ENCODE results near the gene PHKG2.
"Not testable (repeated sequence)": the region's sequence is repeated elsewhere in the genome, so short reads cannot be mapped to it uniquely, and the experiment has no call there.

Gene PHKG2, protein sequence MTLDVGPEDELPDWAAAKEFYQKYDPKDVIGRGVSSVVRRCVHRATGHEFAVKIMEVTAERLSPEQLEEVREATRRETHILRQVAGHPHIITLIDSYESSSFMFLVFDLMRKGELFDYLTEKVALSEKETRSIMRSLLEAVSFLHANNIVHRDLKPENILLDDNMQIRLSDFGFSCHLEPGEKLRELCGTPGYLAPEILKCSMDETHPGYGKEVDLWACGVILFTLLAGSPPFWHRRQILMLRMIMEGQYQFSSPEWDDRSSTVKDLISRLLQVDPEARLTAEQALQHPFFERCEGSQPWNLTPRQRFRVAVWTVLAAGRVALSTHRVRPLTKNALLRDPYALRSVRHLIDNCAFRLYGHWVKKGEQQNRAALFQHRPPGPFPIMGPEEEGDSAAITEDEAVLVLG

DNA sequence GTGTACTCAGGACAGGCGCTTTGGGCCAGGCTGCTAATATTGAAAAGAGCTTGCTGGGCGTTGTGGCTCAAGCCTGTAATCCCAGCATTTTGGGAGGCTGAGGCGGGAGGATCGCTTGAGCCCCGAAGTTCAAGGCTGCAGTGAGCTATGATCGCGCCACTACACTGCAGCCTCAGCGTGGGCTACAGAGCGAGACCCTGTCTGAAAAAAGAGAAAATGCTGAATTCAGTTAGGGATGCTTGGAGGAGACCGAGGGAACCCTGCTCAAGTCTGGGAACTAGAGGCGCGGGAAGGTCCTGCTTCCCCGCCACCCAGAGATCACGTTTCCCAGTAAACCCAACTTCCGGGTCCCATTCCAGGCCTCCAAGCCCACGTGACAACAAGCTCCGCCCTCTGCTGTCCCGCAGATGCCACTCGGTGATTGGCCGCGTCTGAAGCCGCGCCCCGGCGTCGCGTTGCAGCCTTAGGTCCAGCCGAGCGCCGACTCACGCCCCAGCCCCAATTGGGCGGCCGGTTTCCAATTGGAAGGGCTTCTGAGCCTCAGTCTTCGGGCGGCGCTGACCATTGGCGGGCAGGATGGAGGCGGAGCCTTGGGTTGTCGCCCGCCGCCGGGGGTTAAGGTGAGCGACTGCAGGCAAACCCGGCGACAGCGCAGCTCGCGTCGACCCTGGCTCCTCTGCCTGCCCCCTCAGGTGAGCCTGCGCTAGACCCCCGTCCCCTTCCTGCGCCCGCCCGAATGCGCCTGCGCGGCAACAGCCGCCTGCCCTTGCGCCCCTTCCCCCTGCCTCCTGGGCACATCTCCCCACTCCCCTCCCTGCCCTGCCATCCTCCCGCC, at the start of gene PHKG2:
TSS of gene PHKG2 (plus strand) at position 627 of the 835 bp plus-strand sequence. CDS start 396 bp downstream, outside the sequence.
- Mint-ChIP-seq H3K36me3 (peaks cover 23% of the 10 kb centered on the region), H3K9me3 (no peaks in the 10 kb centered on the region), H3K27ac (peak within 1 kb of the TSS; percentile 90), H3K4me1 (peaks cover 28% of the 10 kb centered on the region), H3K4me3 (peak within 1 kb of the TSS; percentile 92), H3K27me3 (no peaks in the 10 kb centered on the region)
- peak; percentile 99 for DNase-seq
- CTCF ChIA-PET = interaction anchor here (1.0 to 1.2 kb wide), 4 partner anchors 14 to 97 kb away, joined by 3 to 4 read pairs (median 4); no protein-coding TSS in a partner anchor

DNA sequence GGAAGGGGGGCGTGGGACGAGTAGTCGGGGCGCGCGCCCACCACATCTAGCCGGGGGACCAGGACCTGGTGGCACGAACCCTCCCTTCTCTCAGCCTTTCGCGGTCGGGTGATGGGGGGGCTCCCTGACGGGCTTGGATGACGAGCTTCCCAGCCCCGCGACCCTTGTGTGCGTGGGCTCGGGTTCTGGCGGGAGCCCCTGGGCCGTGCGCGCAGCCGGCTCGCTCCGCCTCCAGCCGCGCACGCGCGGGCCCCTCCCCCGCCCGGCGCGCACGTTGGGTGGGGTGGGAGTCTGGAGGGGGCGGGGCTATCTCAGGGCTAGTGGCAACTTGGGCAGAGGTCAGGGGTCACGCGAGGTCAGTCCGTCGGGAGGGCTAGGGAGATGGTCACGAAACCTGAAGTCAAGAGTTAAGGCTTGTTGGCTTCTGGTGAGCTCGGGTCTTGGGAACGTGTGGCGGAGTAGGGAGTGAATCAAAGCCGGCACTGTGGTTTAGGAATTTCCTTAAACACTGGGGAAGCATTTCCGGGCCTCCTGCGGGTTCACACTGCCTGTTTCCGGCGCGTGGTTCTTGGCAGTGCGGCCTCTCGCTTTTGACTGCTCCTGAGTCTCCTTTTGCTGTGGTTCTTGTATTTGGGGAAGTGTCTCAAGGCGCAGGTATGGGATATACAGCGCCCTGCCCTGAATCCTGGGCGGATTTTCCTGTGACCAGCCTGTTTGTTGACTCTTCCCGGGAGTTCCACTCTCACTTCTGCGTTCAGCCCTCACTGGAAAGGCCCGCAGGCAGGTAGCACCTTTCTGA, 49.2 kb upstream of the PHKG2 start, which contains the start of gene SRCAP:
TSS of gene SRCAP (plus strand) at position 356 of the 799 bp plus-strand sequence. CDS start 1,654 bp downstream, outside the sequence.
- Mint-ChIP-seq H3K27ac (peak within 1 kb of the TSS; percentile 99), H3K4me3 (peak within 1 kb of the TSS; percentile 100), H3K9me3 (no peaks in the 10 kb centered on the region), H3K4me1 (peaks cover 37% of the 10 kb centered on the region), H3K36me3 (peaks cover 28% of the 10 kb centered on the region), H3K27me3 (peaks cover 4% of the 10 kb centered on the region)
- peak; percentile 91 for DNase-seq
- CTCF ChIA-PET = no interaction called here

DNA sequence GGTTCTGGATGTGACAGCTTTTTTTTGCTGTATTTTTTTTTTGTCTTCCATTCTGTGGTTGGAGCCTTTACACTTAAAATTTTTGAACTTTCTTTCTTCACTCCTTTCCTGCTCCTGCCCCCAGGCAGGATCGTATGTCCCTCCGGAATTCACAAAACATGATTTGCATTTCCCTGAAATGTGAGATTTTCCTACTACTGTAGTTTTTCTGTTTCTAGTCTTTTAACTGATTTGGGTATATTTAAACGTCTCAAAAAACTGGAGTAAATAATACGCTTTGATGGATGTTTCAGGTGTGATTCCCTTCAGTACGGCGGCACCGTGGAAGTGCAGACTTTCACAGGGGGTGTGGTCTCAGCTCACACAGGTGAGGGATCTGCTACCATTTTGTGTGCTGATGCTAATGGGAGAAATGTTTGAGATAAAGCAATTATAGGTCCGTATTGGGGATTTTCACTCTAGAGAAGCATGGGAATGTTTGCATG, 48.6 kb upstream of the PHKG2 start:
- CTCF ChIA-PET = interaction anchor here (0.6 kb wide), 1 partner anchor 28 kb away, joined by 3 read pairs; no protein-coding TSS in a partner anchor
- DNase-seq = no peak
- H3K36me3 Mint-ChIP-seq = peaks cover 32% of the 10 kb centered on the region
- peak overlapping the region; percentile 99 for H3K27ac Mint-ChIP-seq
- H3K4me1 Mint-ChIP-seq = peaks cover 36% of the 10 kb centered on the region
- peaks cover 4% of the 10 kb centered on the region for H3K27me3 Mint-ChIP-seq
- H3K4me3 Mint-ChIP-seq = peak overlapping the region; percentile 100
- no peaks in the 10 kb centered on the region for H3K9me3 Mint-ChIP-seq

GRCh38 chr16:30700491-30700890, 47.7 kb upstream of the PHKG2 start:
- no peak for DNase-seq
- Mint-ChIP-seq H3K27ac (no peak overlapping the region), H3K4me3 (peak overlapping the region; percentile 100), H3K9me3 (no peaks in the 10 kb centered on the region), H3K27me3 (peaks cover 4% of the 10 kb centered on the region), H3K4me1 (peaks cover 30% of the 10 kb centered on the region), H3K36me3 (peaks cover 35% of the 10 kb centered on the region)
- CTCF ChIA-PET = interaction anchor here (0.6 kb wide), 1 partner anchor 27 kb away, joined by 3 read pairs; no protein-coding TSS in a partner anchor

GRCh38 chr16:30700971-30701370, 47.3 kb upstream of the PHKG2 start:
- Mint-ChIP-seq H3K27me3 (peaks cover 4% of the 10 kb centered on the region), H3K4me3 (peak overlapping the region; percentile 18), H3K36me3 (peaks cover 37% of the 10 kb centered on the region), H3K27ac (peak overlapping the region; percentile 64), H3K4me1 (peaks cover 29% of the 10 kb centered on the region), H3K9me3 (no peaks in the 10 kb centered on the region)
- no peak for DNase-seq
- CTCF ChIA-PET = no interaction called here

GRCh38 chr16:30703071-30703470, 45.2 kb upstream of the PHKG2 start:
- H3K36me3 Mint-ChIP-seq = peaks cover 55% of the 10 kb centered on the region
- H3K4me3 Mint-ChIP-seq, DNase-seq, H3K9me3 Mint-ChIP-seq, H3K27me3 Mint-ChIP-seq, CTCF ChIA-PET, H3K27ac Mint-ChIP-seq: not testable (repeated sequence)
- H3K4me1 Mint-ChIP-seq = peaks cover 18% of the 10 kb centered on the region

DNA sequence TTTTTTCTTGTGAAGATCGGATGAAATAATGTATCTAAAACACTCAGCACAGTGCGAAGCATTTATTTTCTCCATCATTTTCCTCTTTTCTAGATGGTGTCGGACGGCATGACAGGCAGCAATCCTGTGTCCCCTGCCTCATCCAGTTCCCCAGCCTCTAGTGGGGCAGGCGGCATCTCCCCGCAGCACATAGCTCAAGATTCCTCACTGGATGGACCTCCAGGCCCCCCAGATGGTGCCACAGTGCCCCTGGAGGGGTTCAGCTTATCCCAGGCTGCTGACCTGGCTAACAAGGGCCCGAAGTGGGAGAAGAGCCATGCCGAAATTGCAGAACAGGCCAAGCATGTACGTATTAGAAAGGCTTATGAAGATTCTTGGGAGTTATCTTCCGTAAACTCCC, 44.3 kb upstream of the PHKG2 start:
- Mint-ChIP-seq H3K9me3 (no peaks in the 10 kb centered on the region), H3K36me3 (peaks cover 54% of the 10 kb centered on the region), H3K4me3 (no peak overlapping the region), H3K27me3 (no peaks in the 10 kb centered on the region), H3K27ac (no peak overlapping the region), H3K4me1 (peaks cover 18% of the 10 kb centered on the region)
- CTCF ChIA-PET = interaction anchor here (0.6 kb wide), 1 partner anchor 10 kb away, joined by 3 read pairs; no protein-coding TSS in a partner anchor
- DNase-seq = no peak

DNA sequence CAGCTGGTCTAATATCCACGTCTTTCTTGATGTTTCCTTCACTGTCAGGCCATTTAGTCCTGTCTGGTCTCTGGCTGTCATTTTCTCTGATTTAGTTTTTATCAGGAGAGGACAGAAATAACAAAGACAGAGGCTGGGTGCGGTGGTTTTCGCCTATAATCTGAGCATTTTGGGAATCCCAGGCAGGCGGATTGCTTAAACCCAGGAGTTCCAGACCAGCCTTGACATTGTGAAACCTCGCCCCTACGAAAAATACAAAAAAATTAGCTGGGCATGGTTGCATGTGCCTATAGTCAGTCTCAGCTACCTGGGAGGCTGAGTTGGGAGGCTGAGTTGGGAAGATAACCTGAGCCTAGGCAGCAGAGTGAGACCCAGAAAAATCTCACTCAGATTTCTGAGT, 42.2 kb upstream of the PHKG2 start:
- CTCF ChIA-PET = interaction anchor here (1.3 kb wide), 1 partner anchor 235 kb away, joined by 4 read pairs; no protein-coding TSS in a partner anchor
- H3K9me3 Mint-ChIP-seq = no peaks in the 10 kb centered on the region
- H3K27me3 Mint-ChIP-seq = no peaks in the 10 kb centered on the region
- peaks cover 2% of the 10 kb centered on the region for H3K4me1 Mint-ChIP-seq
- no peak overlapping the region for H3K4me3 Mint-ChIP-seq
- peaks cover 57% of the 10 kb centered on the region for H3K36me3 Mint-ChIP-seq
- H3K27ac Mint-ChIP-seq = no peak overlapping the region
- DNase-seq = no peak

GRCh38 chr16:30710971-30711370, 37.3 kb upstream of the PHKG2 start:
- H3K27ac Mint-ChIP-seq = no peak overlapping the region
- H3K27me3 Mint-ChIP-seq = no peaks in the 10 kb centered on the region
- H3K4me3 Mint-ChIP-seq = no peak overlapping the region
- CTCF ChIA-PET = interaction anchor here (1.5 to 3.5 kb wide), 2 partner anchors 11 to 13 kb away, joined by 4 to 10 read pairs; no protein-coding TSS in a partner anchor
- peaks cover 74% of the 10 kb centered on the region for H3K36me3 Mint-ChIP-seq
- H3K9me3 Mint-ChIP-seq = no peaks in the 10 kb centered on the region
- DNase-seq = no peak
- peaks cover 22% of the 10 kb centered on the region for H3K4me1 Mint-ChIP-seq

DNA sequence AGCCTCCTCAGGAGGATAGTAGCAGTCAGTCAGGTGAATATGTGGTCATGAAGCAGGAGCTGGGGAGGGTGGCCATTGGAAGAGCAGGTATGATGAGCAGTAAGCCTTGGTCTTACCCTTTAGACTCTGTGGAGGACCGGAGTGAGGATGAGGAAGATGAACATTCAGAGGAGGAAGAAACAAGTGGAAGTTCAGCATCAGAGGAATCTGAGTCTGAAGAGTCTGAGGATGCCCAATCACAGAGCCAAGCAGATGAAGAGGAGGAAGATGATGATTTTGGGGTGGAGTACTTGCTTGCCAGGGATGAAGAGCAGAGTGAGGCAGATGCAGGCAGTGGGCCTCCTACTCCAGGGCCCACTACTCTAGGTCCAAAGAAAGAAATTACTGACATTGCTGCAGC, 36.5 kb upstream of the PHKG2 start:
- H3K4me1 Mint-ChIP-seq = peaks cover 29% of the 10 kb centered on the region
- H3K27ac Mint-ChIP-seq = peak overlapping the region; percentile 66
- CTCF ChIA-PET = interaction anchor here (1.5 to 3.5 kb wide), 3 partner anchors 10 to 17 kb away, joined by 3 to 10 read pairs (median 4); no protein-coding TSS in a partner anchor
- peaks cover 78% of the 10 kb centered on the region for H3K36me3 Mint-ChIP-seq
- no peak for DNase-seq
- no peaks in the 10 kb centered on the region for H3K27me3 Mint-ChIP-seq
- H3K9me3 Mint-ChIP-seq = no peaks in the 10 kb centered on the region
- no peak overlapping the region for H3K4me3 Mint-ChIP-seq

GRCh38 chr16:30715750-30716445, 32.3 kb upstream of the PHKG2 start:
- H3K4me3 Mint-ChIP-seq = no peak overlapping the region
- CTCF ChIA-PET = interaction anchor here (0.5 kb wide), 1 partner anchor 22 kb away, joined by 3 read pairs; no protein-coding TSS in a partner anchor
- DNase-seq = peak; percentile 41

DNA sequence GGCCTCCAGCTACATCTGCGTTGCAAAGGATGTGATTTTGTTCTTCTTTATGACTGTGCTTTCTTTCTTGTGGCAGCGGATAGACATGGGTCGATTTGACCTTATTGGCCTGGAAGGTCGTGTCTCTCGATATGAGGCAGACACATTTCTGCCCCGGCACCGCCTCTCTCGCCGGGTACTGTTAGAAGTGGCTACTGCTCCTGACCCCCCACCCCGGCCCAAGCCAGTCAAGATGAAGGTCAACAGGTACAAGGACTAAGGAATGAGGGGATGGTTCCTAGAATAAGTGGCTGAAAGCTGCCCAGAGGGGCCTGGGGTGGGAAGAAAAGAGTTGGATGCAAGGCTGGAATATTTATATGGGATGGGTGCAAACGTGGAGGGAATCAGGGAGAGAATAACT, 28.1 kb upstream of the PHKG2 start:
- Mint-ChIP-seq H3K36me3 (peaks cover 73% of the 10 kb centered on the region), H3K9me3 (no peaks in the 10 kb centered on the region), H3K27me3 (no peaks in the 10 kb centered on the region), H3K4me3 (no peak overlapping the region), H3K27ac (no peak overlapping the region), H3K4me1 (peaks cover 23% of the 10 kb centered on the region)
- CTCF ChIA-PET = no interaction called here
- DNase-seq = no peak

More at GRCh38 chr16:30715750-30716445, 32.3 kb upstream of the PHKG2 start:
- no peaks in the 10 kb centered on the region for H3K27me3 Mint-ChIP-seq
- peak overlapping the region; percentile 90 for H3K27ac Mint-ChIP-seq
- H3K36me3 Mint-ChIP-seq = peaks cover 67% of the 10 kb centered on the region
- H3K4me1 Mint-ChIP-seq = peaks cover 37% of the 10 kb centered on the region
- no peaks in the 10 kb centered on the region for H3K9me3 Mint-ChIP-seq

DNA sequence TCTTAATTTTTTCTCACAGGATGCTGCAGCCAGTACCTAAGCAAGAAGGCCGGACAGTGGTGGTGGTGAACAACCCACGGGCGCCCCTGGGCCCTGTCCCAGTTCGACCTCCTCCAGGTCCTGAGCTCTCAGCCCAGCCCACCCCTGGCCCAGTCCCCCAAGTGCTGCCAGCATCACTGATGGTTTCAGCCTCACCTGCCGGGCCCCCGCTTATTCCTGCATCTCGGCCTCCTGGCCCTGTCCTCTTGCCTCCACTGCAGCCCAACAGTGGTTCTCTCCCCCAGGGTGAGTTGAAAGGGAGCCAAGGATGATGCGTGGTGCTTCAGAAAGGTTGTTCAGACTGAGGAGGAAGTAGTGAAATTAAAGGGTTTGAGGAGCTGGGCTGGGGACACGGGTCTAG, 27.5 kb upstream of the PHKG2 start:
- Mint-ChIP-seq H3K36me3 (peaks cover 74% of the 10 kb centered on the region), H3K9me3 (no peaks in the 10 kb centered on the region), H3K27ac (no peak overlapping the region), H3K27me3 (no peaks in the 10 kb centered on the region), H3K4me3 (no peak overlapping the region), H3K4me1 (peaks cover 17% of the 10 kb centered on the region)
- no peak for DNase-seq
- CTCF ChIA-PET = interaction anchor here (2.7 kb wide), 1 partner anchor 9 kb away, joined by 10 read pairs; no protein-coding TSS in a partner anchor
